B cell (primary cell): ENCODE data around the gene MPZ. TPM values are rescaled to one million over a fixed set of nuclear protein-coding genes. Genes with fewer than 3 reads are reported as not detected.

Experiments used
- ATAC-seq: fragments of 200-7000 bp; cut with Tn5 transposase; one replicate; pipeline ENCODE4 v1.10.0; 2021; ENCODE audit warnings: low read depth, mild to moderate bottlenecking, moderate number of reproducible peaks, moderate library complexity
- CTCF ChIA-PET: fragments of 350-600 bp; sonication (Branson Sonifier 250); formaldehyde crosslinking; loops from one replicate; lab custom pipeline; 2021; ENCODE audit warnings: antibody characterized with exemption, inconsistent platforms; lab: Charles Lee
- POLR2A ChIA-PET: fragments of 350-600 bp; sonication (Branson Sonifier 250); formaldehyde crosslinking; loops from one replicate; lab custom pipeline; 2021; ENCODE audit warnings: antibody characterized with exemption; lab: Charles Lee
- DNase-seq: peaks from one replicate; pipeline ENCODE4 v3.0.0; 2013
- H2AFZ ChIP-seq: 2 replicates; pipeline ENCODE4 v1.6.1; 2012; ENCODE audit warnings: mild to moderate bottlenecking, low read depth, low read length; ENCODE audit not compliant: insufficient read depth, poor library complexity, severe bottlenecking
- H3K27ac ChIP-seq, 2 donors: 1 replicate in 1 of 2; 2 replicates in 1 of 2; pipeline ENCODE4 v1.5.1; 2012 to 2013; ENCODE audit warnings: low read length in 2 of 2, mild to moderate bottlenecking in 2 of 2, moderate library complexity in 1 of 2
- H3K27me3 ChIP-seq, 4 experiments: fragments of 200-600 bp in 1 of 4; sonication (generic) in 1 of 4; replicated peaks in 1 of 4; 1 replicate in 2 of 4; 2 replicates in 2 of 4; pipeline versions ENCODE4 v1.6.1 to v1.7.0; 2013 to 2016; ENCODE audit warnings: low read length in 3 of 4, mild to moderate bottlenecking in 2 of 4, mixed read lengths in 1 of 4, moderate library complexity in 1 of 4; ENCODE audit not compliant: insufficient read depth in 4 of 4, control insufficient read depth in 3 of 4; ENCODE audit errors: control extremely low read depth in 1 of 4
- H3K36me3 ChIP-seq, 2 experiments: replicated peaks in 1 of 2; 1 replicate in 1 of 2; 2 replicates in 1 of 2; pipeline versions ENCODE4 v1.6.1 to v1.7.1; 2013; ENCODE audit warnings: low read length in 1 of 2; ENCODE audit not compliant: insufficient read depth in 2 of 2, control insufficient read depth in 1 of 2; ENCODE audit errors: control extremely low read depth in 1 of 2, extremely low read depth in 1 of 2
- H3K4me1 ChIP-seq, 2 donors: fragments of 200-600 bp in 1 of 2; sonication (generic) in 1 of 2; 1 replicate in 1 of 2; 2 replicates in 1 of 2; pipeline versions ENCODE4 v1.5.1 to v1.6.1; 2013 to 2017; ENCODE audit warnings: low read length in 2 of 2; ENCODE audit not compliant: control insufficient read depth in 2 of 2, insufficient read depth in 2 of 2
- H3K4me2 ChIP-seq: replicated peaks from 2 replicates; pipeline ENCODE3; 2012; ENCODE audit warnings: mild to moderate bottlenecking, low read depth, low read length; ENCODE audit not compliant: poor library complexity, severe bottlenecking
- H3K4me3 ChIP-seq, 5 experiments: fragments of 200-600 bp in 1 of 5; sonication (generic) in 1 of 5; 1 replicate in 3 of 5; 2 replicates in 2 of 5; pipeline versions ENCODE4 v1.5.1 to v1.7.0; 2011 to 2016; ENCODE audit warnings: low read length in 4 of 5, mild to moderate bottlenecking in 4 of 5, low read depth in 2 of 5, control low read depth in 1 of 5, moderate library complexity in 1 of 5; ENCODE audit not compliant: insufficient read depth in 1 of 5; ENCODE audit errors: control extremely low read depth in 1 of 5, extremely low read depth in 1 of 5
- H3K79me2 ChIP-seq: fragments of 200-600 bp; sonication (generic); one replicate; pipeline ENCODE4 v1.6.0; 2016; ENCODE audit warnings: low read length; ENCODE audit not compliant: control insufficient read depth, insufficient read depth
- H3K9ac ChIP-seq: fragments of 200-600 bp; sonication (generic); 2 replicates; pipeline ENCODE4 v1.6.1; 2017; ENCODE audit warnings: mild to moderate bottlenecking, low read length, moderate library complexity
- H3K9me3 ChIP-seq, 3 donors: one replicate each; pipeline versions ENCODE4 v1.6.1 to v1.7.1; 2013; ENCODE audit warnings: low read length in 2 of 3; ENCODE audit not compliant: control insufficient read depth in 2 of 3, insufficient read depth in 1 of 3; ENCODE audit errors: control extremely low read depth in 1 of 3
- H4K20me1 ChIP-seq: 2 replicates; pipeline ENCODE4 v1.6.0; 2012; ENCODE audit warnings: mild to moderate bottlenecking, low read length; ENCODE audit not compliant: insufficient read depth, control insufficient read depth, poor library complexity, severe bottlenecking
- H3K27ac Mint-ChIP-seq: one replicate; pipeline ENCODE4 v1.8.0; 2021; ENCODE audit warnings: mixed read lengths
- H3K27me3 Mint-ChIP-seq: one replicate; pipeline ENCODE4 v1.8.0; 2021; ENCODE audit warnings: mixed read lengths
- H3K4me1 Mint-ChIP-seq: one replicate; pipeline ENCODE4 v1.8.0; 2021; ENCODE audit warnings: mixed read lengths
- H3K4me3 Mint-ChIP-seq: one replicate; pipeline ENCODE4 v1.8.0; 2021; ENCODE audit warnings: mixed read lengths
- H3K9me3 Mint-ChIP-seq: one replicate; pipeline ENCODE4 v1.8.0; 2022; ENCODE audit warnings: mixed read lengths; ENCODE audit not compliant: insufficient read depth
- EZH2 ChIP-seq: IDR thresholded peaks from 2 replicates; pipeline ENCODE4 v1.6.1; 2012; ENCODE audit warnings: borderline replicate concordance, low read depth, mild to moderate bottlenecking, moderate library complexity, low read length; ENCODE audit not compliant: insufficient read depth, poor library complexity, severe bottlenecking
- WGBS: methylation state at CpG from one replicate; pipeline ENCODE4 v1.1.5; 2013; ENCODE audit warnings: missing lambda C conversion rate; ENCODE audit not compliant: insufficient coverage; 5-methylcytosine and 5-hydroxymethylcytosine counted together
- intact Hi-C: fragments of 100-400 bp; cut with micrococcal nuclease; formaldehyde crosslinking; loops from one replicate; pipeline ENCODE4 v1.10.0; 2022
- polyA plus RNA-seq: library from polyadenylated mRNA; depleted of rRNA; stranded (reverse); fragments of >200 nt; gene quantifications from 2 replicates; pipeline ENCODE4 v1.2.3, GENCODE V29; 2012
- total RNA-seq, 2 donors: library from RNA; stranded (reverse); fragments of 120-200 nt in 1 of 2; gene quantifications; 1 replicate in 1 of 2; 2 replicates in 1 of 2; pipeline versions ENCODE4 v1.2.3 to v1.2.4, GENCODE V29; 2013 to 2022
- TF ChIP-seq, protein P1 (sequence below): fragments of 200-600 bp; IDR thresholded peaks from one replicate; pipeline ENCODE4 v1.8.0; 2022; ENCODE audit warnings: antibody characterized with exemption, mild to moderate bottlenecking

MPZ gene
- total and polyA plus RNA-seq, 2 donors (not counting 1 experiment from before 2014, with no cell fraction given), result 4.3 to 12.9 TPM

DNA sequence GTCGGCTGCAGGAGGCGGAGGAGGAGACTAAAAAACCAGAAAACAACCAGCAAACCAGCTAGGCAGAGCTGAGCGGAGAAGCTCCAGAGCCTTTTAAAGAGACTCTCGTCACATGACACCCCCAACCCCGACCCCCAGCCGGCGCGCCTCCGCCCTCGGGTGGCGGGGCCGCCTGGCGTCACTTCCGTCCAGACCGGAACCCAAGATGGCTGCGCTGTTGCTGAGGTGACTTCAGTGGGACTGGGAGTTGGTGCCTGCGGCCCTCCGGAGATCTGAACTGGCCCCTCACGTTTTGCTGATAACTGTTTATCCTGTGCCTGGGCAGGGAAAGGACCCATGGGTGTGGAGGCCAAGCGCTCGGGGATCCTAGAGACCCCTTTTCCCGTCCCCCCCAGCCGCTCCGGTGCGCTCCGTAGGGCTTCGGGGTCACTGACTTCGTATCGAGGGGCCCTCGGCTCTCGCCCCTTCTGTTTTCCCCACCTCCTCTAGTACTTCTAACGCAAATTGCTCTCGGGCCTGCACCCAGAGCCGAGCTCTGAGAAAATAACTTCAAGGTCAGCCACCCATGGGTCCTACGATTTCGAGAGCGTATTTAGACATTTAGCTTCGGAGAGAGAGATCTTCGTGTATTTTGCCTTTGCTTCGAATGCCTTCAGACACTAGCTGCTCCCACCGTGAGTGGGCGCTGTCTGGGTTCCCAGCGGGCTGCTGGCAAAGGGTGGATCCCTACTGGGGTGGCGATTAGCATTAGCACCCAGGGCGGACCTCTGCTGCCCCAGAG is 4.6 kb upstream of the MPZ start, which contains the start of gene SDHC:
SDHC (plus strand) TSS at position 181 of the 781 bp plus-strand sequence; CDS start at position 206, 25 bp downstream.
- H3K4me2 ChIP-seq, result peak within 1 kb of the TSS; percentile 94
- Mint-ChIP-seq H3K9me3 (no peaks in the 10 kb centered on the region), H3K4me1 (peaks cover 25% of the 10 kb centered on the region), H3K4me3 (peak within 1 kb of the TSS; percentile 90), H3K27me3 (no peaks in the 10 kb centered on the region), H3K27ac (peak within 1 kb of the TSS; percentile 93)
- H2AFZ ChIP-seq, result peak within 1 kb of the TSS; percentile 93
- peak; percentile 93 for DNase-seq
- H4K20me1 ChIP-seq, result no peaks in the 10 kb centered on the region
- TF ChIP-seq, protein P1, sequence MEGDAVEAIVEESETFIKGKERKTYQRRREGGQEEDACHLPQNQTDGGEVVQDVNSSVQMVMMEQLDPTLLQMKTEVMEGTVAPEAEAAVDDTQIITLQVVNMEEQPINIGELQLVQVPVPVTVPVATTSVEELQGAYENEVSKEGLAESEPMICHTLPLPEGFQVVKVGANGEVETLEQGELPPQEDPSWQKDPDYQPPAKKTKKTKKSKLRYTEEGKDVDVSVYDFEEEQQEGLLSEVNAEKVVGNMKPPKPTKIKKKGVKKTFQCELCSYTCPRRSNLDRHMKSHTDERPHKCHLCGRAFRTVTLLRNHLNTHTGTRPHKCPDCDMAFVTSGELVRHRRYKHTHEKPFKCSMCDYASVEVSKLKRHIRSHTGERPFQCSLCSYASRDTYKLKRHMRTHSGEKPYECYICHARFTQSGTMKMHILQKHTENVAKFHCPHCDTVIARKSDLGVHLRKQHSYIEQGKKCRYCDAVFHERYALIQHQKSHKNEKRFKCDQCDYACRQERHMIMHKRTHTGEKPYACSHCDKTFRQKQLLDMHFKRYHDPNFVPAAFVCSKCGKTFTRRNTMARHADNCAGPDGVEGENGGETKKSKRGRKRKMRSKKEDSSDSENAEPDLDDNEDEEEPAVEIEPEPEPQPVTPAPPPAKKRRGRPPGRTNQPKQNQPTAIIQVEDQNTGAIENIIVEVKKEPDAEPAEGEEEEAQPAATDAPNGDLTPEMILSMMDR, result peak; percentile 21
- TF ChIP-seq EZH2, result no peak
- H3K9ac ChIP-seq, result peak within 1 kb of the TSS; percentile 91
- peak within 1 kb of the TSS; percentile 88 to 97 for H3K27ac ChIP-seq
- POLR2A ChIA-PET, result interaction anchor here (0.5 to 1.8 kb wide), 3 partner anchors 8 to 1029 kb away, joined by 3 to 7 read pairs (median 6); partner anchors contain the start of gene TOMM40L
- ATAC-seq, result peak; percentile 95
- H3K9me3 ChIP-seq, result no peaks in the 10 kb centered on the region
- 1% methylated on average over 36 of the region's 45 CpGs for WGBS
- intact Hi-C loops, result loop anchor here (1.0 to 2.0 kb wide), 4 partner anchors 8 to 128 kb away; partner anchors contain the start of genes CFAP126 and TOMM40L
- H3K4me3 ChIP-seq, result peak within 1 kb of the TSS; percentile 87 to 97 (median 94)
- H3K4me1 ChIP-seq, result peaks cover 8 to 15% of the 10 kb centered on the region in 2 donors
- no peaks in the 10 kb centered on the region for H3K27me3 ChIP-seq
- peaks cover 28% of the 10 kb centered on the region for H3K79me2 ChIP-seq
- CTCF ChIA-PET, result interaction anchor here (1.0 to 2.7 kb wide), 4 partner anchors 9 to 88 kb away, joined by 3 to 10 read pairs (median 8); partner anchors contain the start of gene TOMM40L
- H3K36me3 ChIP-seq, result peaks cover 0 to 4% of the 10 kb centered on the region in 2 experiments
